Activated CD4-positive, alpha-beta T cell treated with anti-CD3 and anti-CD28 coated beads, Interleukin-2, amount 50 U/mL, for 4 hours (primary cell): Measurements from ENCODE around the gene KIAA0232.
"Not testable (repeated sequence)": the region's sequence is repeated elsewhere in the genome, so short reads cannot be mapped to it uniquely, and the experiment has no call there.

Experiments
- DNase-seq, 2 experiments: peaks; one replicate each; pipeline ENCODE4 v3.0.0-alpha.2; 2020

KIAA0232 gene

GRCh38 chr4:6756345-6756744, 26.2 kb upstream of the KIAA0232 start:
- not testable (repeated sequence) for DNase-seq

- DNase-seq: no peak
Measured at GRCh38 chr4:6758728-6759127, 23.8 kb upstream of the KIAA0232 start.

- no peak for DNase-seq
Measured at GRCh38 chr4:6760865-6761264, 21.7 kb upstream of the KIAA0232 start.

- DNase-seq: no peak
Measured at GRCh38 chr4:6761649-6762615, 20.6 kb upstream of the KIAA0232 start.

GRCh38 chr4:6763330-6763851, 19.1 kb upstream of the KIAA0232 start:
- no peak for DNase-seq

- DNase-seq: no peak
Measured at GRCh38 chr4:6764976-6765620, 17.4 kb upstream of the KIAA0232 start.

GRCh38 chr4:6765703-6766102, 16.8 kb upstream of the KIAA0232 start:
- no peak for DNase-seq

GRCh38 chr4:6767386-6767747, 15.2 kb upstream of the KIAA0232 start:
- no peak for DNase-seq

GRCh38 chr4:6767748-6768538, 14.6 kb upstream of the KIAA0232 start:
- DNase-seq: no peak

- no peak for DNase-seq
Measured at GRCh38 chr4:6768539-6768905, 14.0 kb upstream of the KIAA0232 start.

GRCh38 chr4:6769233-6769988, 13.1 kb upstream of the KIAA0232 start:
- no peak for DNase-seq

GRCh38 chr4:6769989-6770420, 12.5 kb upstream of the KIAA0232 start:
- DNase-seq: no peak

- DNase-seq: no peak
Measured at GRCh38 chr4:6770581-6771228, 11.8 kb upstream of the KIAA0232 start.

GRCh38 chr4:6771229-6771671, 11.3 kb upstream of the KIAA0232 start:
- DNase-seq: no peak

- DNase-seq: no peak
Measured at GRCh38 chr4:6772223-6772928, 10.2 kb upstream of the KIAA0232 start.

- no peak for DNase-seq
Measured at GRCh38 chr4:6773106-6773505, 9.4 kb upstream of the KIAA0232 start.

- no peak for DNase-seq
Measured at GRCh38 chr4:6773616-6774540, 8.6 kb upstream of the KIAA0232 start.

GRCh38 chr4:6775746-6776145, 6.8 kb upstream of the KIAA0232 start:
- no peak for DNase-seq

GRCh38 chr4:6776920-6777635, 5.4 kb upstream of the KIAA0232 start:
- no peak for DNase-seq
